GM04504 (cell line): ENCODE measurements around the gene ULK4.
"Not testable (repeated sequence)": the region's sequence is repeated elsewhere in the genome, so short reads cannot be mapped to it uniquely, and the experiment has no call there.

ENCODE experiments used
- DNase-seq: peaks from one replicate; pipeline ENCODE4 v3.0.0-alpha.2; 2012; ENCODE audit warnings: low read depth

The ULK4 gene

GRCh38 chr3:41690766-41691563, 270.9 kb downstream of the ULK4 start:
- no peak for DNase-seq

DNA sequence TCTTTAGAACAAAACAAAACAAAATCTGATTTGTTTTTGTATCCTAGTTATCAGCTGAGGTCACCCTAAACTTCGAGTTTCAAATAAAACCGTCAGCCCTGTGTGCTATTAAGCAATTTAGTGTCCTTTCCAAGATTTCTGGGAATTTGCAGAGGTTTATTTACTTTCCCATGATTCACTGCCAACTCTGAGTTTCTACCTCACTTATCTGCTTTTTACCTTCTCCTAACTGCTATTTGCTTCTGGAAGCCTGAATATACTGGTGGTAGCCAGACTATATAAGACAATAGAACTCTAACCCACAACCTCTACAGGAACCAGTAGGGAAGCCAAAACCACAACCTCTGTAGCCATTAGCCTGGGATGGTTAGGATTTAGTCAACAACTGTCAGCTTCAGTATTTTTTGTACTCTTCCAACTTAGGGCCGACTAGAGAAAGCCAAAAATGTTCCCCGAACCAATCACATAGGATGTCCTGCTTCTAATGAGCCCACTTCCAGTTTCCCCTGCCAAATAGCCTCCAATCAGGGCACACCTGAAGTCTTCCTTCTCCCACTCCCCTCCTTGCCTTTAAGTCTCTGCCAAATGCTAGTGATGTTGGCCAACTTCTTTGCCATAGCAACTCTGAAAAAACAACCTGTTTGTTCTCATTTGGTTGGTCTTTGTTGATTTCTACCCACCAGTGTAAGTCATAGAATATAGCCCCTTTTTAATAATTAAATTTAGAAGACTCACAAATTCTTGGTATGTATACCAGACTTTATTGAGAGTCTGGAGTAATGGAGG, 273.1 kb downstream of the ULK4 start:
- no peak for DNase-seq

- DNase-seq, result no peak
Observed at GRCh38 chr3:41684797-41685735, 276.8 kb downstream of the ULK4 start.

GRCh38 chr3:41683666-41684350, 278.1 kb downstream of the ULK4 start:
- no peak for DNase-seq

GRCh38 chr3:41682996-41683395, 278.9 kb downstream of the ULK4 start:
- peak; percentile 45 for DNase-seq

- DNase-seq, result no peak
Observed at GRCh38 chr3:41682382-41682781, 279.5 kb downstream of the ULK4 start.

GRCh38 chr3:41681479-41681878, 280.4 kb downstream of the ULK4 start:
- DNase-seq, result peak; percentile 94

GRCh38 chr3:41679374-41679773, 282.5 kb downstream of the ULK4 start:
- DNase-seq, result no peak

GRCh38 chr3:41675102-41675501, 286.8 kb downstream of the ULK4 start:
- not testable (repeated sequence) for DNase-seq

DNA sequence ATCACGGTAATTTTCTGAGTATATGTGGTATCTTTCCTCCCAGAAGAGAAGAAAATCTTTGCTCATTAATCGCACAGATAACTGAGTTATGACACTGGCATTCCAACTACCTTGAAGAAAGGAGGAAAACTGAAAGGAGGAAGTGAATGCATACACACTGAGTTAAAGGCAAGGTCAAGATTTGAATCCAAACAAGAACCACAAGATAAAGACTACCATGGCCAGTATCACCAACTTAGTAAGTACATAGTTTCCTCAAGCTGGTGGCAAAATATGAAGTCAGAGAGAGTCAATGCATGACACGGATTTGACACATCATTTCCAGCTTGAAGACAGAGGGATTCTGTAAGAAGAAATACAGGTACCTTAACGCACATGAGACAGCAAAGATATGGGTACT, 287.5 kb downstream of the ULK4 start:
- DNase-seq, result no peak

DNA sequence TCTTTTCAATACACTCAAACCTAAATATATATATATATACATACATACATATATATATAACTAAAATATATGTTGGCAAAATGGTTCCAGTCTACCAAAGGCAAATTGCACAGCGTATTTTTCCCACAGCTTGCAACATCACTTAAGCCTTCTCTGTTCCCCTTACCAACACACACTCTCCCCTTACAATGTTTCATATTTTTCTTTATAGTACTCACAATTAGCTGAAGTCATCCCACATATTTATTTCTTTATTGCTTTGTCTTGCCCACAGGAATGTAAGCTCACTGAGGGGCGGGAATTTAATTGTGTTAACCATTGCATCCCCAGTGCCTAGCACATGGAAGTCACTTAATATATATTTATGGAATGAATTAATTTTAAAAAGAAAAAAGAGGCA, 288.3 kb downstream of the ULK4 start:
- no peak for DNase-seq

- DNase-seq, result no peak
Observed at GRCh38 chr3:41668379-41668778, 293.5 kb downstream of the ULK4 start.

- DNase-seq, result no peak
Observed at GRCh38 chr3:41662288-41662687, 299.6 kb downstream of the ULK4 start.

DNA sequence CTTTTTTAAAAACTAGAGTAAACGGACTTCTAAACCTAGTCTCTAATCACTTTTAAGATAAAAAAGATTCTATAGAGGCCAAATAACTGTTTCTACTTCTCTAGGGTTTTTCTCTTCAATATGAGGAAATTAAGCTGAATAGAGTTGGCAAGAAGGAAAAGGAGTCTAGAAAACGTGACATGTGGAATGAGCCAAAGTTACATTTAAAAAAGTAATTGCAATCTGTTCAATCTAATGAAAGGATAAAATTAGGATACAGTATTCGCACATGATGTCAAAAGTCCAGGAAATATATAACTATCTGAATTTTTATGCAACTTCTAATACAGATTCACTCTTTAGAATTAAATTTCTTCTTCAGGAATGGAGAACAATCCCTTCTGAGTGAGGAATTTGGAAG, 300.1 kb downstream of the ULK4 start:
- DNase-seq, result no peak

- no peak for DNase-seq
Observed at GRCh38 chr3:41660510-41660909, 301.4 kb downstream of the ULK4 start.

DNA sequence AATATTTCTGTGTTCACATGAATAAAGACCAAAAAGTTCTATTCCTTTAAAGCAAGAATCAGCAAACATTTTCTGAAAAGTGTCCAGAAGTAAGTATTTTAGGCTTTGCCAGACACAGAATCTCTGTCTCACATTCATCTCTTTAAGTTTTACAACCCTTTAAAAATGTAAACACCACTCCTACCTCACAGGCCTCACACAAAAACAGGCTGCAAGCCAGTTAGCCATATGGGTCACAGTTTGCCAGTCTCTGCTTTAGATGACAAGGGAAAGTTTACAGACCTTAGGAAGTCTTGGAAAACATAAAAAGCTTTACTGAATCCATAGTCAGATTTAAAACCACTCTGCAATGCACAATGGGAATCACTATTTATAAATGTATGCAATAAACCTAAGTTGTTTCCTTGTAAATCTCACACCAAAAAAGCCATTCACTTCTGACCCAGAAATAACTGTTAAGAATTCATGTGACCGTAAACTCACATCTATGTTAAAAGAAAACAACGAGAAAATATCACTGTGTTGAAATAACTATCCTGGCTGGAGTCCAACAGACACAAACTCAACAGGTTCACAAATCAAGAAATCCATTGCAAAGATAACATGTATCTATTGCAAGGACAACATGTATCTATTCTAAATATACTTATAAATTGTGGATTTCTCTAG, 308.2 kb downstream of the ULK4 start:
- peak; percentile 22 for DNase-seq

DNA sequence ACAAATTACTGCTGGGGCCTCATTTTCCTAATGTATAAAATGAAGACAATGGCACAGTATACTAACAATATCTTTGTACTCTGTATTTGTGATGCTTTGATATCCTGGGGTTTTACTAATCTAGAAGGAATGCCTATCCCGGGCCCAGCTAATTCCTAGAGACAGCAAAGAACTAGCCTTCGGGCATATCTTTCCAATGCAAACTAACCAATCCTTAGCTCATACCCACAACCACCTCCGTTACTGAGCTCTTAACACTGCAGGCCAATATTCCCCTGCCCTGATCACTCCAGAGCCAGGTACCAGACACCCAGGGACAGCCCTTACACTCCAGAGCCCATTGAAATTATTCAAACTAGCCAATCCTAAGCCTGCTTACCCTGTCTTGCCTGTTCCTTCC, 309.0 kb downstream of the ULK4 start:
- no peak for DNase-seq

DNA sequence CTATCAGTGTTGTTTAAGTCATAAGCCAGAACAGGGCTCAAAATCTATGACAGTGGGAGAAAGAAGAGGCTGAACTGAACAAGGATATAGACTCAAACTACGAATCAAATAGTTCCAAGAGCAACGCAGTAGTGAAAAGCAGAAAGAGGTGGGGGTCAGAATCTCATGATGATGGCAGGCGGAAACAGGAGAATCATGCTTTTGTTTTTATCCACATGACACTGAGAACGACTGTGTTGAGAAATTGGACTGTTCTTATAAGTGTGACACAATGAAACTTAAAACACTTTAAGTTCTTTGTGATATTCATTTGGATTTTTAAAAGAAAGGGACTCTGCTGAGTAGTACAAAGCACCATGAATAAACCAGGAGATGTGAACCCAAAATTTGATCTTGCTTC, 309.4 kb downstream of the ULK4 start:
- DNase-seq, result no peak

GRCh38 chr3:41651718-41652117, 310.2 kb downstream of the ULK4 start:
- DNase-seq, result no peak

- DNase-seq, result no peak
Observed at GRCh38 chr3:41650406-41650805, 311.5 kb downstream of the ULK4 start.

DNA sequence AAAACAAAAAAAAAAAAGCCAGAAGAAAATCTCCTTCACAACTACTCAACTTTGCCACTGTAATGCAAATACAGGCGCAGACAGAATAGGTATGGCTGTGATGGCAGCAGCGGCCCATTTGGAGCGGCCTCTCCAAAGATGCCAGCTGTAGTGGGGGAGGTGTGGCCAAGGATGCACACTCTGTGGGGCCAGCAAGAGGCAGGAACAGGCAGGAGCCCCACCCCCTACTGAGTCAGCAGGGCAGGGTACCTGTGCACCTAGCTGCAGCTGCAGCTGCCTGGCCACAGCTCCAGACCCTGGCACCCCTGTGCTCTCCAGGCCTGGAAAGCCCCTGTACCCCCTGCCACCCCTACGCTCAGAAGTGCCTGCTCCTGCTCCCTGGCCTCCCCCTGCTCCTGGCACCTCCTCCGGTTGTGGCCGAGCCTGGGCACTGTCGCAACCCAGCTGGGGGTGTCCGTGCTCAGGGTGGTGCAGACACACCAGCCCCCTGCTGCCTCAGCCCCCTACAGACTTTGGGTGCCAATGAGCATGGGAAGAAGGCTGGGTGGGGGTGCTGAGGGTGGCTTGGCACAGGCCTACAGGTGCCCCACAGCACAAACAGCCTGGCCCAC, 312.7 kb downstream of the ULK4 start:
- DNase-seq, result no peak
